AG09309 (cell line): ENCODE data around the gene MYO7A.

ENCODE experiments used
- DNase-seq: peaks from one replicate; pipeline ENCODE4 v3.0.0-alpha.2; 2010; ENCODE audit warnings: low read depth
- H3K4me3 ChIP-seq: 2 replicates; pipeline ENCODE4 v1.5.1; 2011; ENCODE audit warnings: mild to moderate bottlenecking, low read depth, low read length, moderate library complexity; ENCODE audit not compliant: control insufficient read depth
- TF ChIP-seq, protein P1 (sequence below): IDR thresholded peaks from 2 replicates; pipeline ENCODE4 v1.5.1; 2011; ENCODE audit warnings: mild to moderate bottlenecking, low read depth, low read length, inconsistent platforms; ENCODE audit not compliant: insufficient read depth, control insufficient read depth; ENCODE audit errors: missing control alignments

Gene MYO7A

DNA sequence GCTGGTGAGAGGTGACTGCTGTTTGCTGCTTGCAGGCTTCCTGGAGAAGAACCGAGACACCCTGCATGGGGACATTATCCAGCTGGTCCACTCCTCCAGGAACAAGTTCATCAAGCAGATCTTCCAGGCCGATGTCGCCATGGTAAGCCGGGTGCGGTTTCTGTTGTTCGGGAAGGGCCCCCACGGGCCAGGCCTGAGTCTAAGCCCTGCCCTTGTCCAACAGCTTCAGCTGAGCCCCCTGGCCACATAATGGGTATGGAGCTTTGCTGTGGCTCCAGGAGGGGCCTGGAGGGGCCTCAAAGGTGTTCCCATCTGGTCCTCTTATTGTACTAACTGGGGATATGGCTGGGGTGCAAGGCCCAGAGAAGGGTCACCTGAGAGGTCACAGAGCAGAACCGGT lies 38.0 kb downstream of the MYO7A start:
- TF ChIP-seq, protein P1, sequence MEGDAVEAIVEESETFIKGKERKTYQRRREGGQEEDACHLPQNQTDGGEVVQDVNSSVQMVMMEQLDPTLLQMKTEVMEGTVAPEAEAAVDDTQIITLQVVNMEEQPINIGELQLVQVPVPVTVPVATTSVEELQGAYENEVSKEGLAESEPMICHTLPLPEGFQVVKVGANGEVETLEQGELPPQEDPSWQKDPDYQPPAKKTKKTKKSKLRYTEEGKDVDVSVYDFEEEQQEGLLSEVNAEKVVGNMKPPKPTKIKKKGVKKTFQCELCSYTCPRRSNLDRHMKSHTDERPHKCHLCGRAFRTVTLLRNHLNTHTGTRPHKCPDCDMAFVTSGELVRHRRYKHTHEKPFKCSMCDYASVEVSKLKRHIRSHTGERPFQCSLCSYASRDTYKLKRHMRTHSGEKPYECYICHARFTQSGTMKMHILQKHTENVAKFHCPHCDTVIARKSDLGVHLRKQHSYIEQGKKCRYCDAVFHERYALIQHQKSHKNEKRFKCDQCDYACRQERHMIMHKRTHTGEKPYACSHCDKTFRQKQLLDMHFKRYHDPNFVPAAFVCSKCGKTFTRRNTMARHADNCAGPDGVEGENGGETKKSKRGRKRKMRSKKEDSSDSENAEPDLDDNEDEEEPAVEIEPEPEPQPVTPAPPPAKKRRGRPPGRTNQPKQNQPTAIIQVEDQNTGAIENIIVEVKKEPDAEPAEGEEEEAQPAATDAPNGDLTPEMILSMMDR, result no peak
- DNase-seq, result no peak
- no peak overlapping the region for H3K4me3 ChIP-seq

DNA sequence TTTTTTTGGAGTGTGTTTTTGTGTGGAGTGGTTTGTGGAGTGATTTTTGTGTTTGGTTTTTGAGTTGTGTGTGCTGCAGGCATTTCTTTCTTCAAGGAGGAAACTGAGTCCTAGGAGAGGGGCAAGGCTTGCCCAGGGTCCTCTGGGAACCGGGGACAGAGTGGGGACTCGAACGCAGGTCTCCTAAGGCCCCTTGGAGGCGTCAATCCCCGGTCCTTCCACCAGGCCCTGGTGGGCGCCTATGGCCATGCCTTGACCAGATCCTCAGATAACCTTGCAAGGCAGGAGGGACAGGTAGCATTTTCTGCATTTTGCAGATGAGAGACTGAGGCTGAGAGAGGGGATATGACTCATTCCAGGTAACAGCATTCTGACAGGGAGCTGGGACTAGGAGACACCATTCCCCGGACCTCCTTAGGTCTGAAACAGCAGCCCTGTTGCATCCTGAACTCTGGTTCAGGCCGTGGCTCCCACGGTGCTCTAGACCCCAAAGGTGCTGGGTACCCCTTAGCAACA lies 39.1 kb downstream of the MYO7A start:
- TF ChIP-seq, protein P1, result no peak
- DNase-seq, result no peak
- no peak overlapping the region for H3K4me3 ChIP-seq

DNA sequence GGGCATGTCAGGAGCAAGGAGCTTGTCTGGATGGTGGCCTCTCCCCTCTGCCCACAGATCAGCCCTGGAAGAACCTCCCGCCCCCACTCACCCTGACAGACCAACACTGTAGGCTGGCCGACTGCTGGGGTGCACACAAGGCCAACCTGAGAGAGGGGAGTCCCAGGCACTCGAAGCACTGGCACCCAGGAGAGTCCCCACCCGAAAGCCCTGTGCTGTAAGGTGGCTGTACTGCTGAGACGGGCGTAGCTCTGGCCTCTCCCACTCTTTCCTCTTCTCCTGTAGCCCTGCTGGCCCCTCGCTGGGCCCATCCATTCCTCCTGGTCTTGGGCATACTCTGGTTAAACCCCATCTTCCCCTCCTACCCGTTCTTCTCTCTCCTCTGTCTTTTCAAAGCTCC lies 39.7 kb downstream of the MYO7A start:
- no peak for DNase-seq
- TF ChIP-seq, protein P1, result no peak
- no peak overlapping the region for H3K4me3 ChIP-seq

- H3K4me3 ChIP-seq, result no peak overlapping the region
- TF ChIP-seq, protein P1, result no peak
- DNase-seq, result no peak
These were observed 42.1 kb downstream of the MYO7A start for GRCh38 chr11:77170107-77170506.

GRCh38 chr11:77171254-77171653 lies 43.2 kb downstream of the MYO7A start:
- H3K4me3 ChIP-seq, result no peak overlapping the region
- TF ChIP-seq, protein P1, result no peak
- no peak for DNase-seq

DNA sequence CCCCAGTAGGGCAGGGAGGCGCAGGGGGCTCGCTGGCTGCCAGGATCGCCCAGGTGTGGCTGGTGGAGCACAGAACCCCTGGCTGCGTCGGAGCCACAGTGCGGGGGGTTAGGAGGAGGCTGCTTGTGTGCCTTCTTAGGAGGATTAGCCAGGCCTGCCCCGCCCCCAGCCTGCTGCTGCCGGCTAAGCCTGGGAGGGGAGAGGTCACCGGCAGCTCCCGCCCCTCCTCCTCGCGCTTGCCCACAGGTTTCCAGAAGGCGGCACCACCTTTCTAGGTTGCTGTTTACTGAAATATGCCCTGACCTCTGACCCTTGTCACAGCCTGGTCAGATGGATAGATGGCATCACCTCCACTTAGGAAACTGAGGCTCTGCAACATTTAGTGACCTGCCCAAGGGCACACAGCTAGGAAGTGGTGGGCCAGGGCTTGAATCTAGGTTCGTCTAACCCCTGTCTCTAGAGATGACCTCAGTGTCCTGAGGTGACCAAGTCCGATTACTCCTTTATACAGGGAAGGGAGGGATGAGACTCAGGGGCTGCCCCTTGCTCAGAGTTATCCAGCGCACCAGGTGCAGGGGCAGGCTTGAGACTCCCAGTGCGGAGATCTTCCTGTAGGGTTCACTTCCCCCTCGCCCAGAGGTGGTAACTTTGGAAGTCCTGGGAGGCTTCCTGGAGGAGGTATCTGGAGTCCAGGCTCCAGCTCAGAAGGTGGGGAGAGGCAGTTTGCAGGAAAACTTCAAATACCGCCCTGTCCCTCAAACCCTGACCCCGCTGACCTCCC lies 44.0 kb downstream of the MYO7A start:
- no peak for DNase-seq
- no peak overlapping the region for H3K4me3 ChIP-seq
- TF ChIP-seq, protein P1, result no peak
